Epithelial cell of proximal tubule (primary cell): ENCODE measurements around the gene PROCR. TPM values are rescaled to one million over a fixed set of nuclear protein-coding genes. Genes with fewer than 3 reads are reported as not detected.
"Not testable (repeated sequence)": the region's sequence is repeated elsewhere in the genome, so short reads cannot be mapped to it uniquely, and the experiment has no call there.

Experiments
- DNase-seq: peaks from one replicate; pipeline ENCODE4 v3.0.0-alpha.2; 2011; ENCODE audit warnings: low read depth
- H3K4me3 ChIP-seq: 2 replicates; pipeline ENCODE4 v1.5.1; 2011; ENCODE audit warnings: low read depth, mild to moderate bottlenecking, low read length
- total RNA-seq: library from RNA; depleted of rRNA; stranded (reverse); fragments of >200 nt; gene quantifications from 2 replicates; pipeline ENCODE4 v1.2.3, GENCODE V29; 2015
- TF ChIP-seq, protein P1 (sequence below): conservative IDR thresholded peaks from 2 replicates; pipeline ENCODE4 v1.5.1; 2012; ENCODE audit warnings: low read depth, mild to moderate bottlenecking, low read length

Gene PROCR
- total RNA-seq, 1 donor from 2014 or later, result 39.3 TPM

DNA sequence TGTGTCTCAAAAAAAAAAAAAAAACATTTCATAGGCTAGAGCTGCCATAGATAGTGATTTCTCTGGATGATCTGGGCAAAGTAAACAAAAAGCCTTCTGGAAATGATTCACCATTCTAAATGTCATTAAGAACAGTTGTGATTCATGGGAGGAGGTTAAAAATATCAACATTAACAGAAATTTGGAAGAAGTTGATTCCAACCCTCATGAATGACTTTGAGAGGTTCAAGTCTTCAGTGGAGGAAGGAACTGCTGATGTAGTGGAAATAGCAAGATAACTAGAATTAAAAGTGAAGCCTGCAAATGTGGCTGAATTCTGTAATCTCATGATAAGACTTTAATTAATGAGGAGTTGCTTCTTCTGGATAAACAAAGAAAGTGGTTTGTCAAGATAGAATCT is 27.9 kb downstream of the PROCR start:
- TF ChIP-seq, protein P1, sequence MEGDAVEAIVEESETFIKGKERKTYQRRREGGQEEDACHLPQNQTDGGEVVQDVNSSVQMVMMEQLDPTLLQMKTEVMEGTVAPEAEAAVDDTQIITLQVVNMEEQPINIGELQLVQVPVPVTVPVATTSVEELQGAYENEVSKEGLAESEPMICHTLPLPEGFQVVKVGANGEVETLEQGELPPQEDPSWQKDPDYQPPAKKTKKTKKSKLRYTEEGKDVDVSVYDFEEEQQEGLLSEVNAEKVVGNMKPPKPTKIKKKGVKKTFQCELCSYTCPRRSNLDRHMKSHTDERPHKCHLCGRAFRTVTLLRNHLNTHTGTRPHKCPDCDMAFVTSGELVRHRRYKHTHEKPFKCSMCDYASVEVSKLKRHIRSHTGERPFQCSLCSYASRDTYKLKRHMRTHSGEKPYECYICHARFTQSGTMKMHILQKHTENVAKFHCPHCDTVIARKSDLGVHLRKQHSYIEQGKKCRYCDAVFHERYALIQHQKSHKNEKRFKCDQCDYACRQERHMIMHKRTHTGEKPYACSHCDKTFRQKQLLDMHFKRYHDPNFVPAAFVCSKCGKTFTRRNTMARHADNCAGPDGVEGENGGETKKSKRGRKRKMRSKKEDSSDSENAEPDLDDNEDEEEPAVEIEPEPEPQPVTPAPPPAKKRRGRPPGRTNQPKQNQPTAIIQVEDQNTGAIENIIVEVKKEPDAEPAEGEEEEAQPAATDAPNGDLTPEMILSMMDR, result no peak
- no peak for DNase-seq
- H3K4me3 ChIP-seq, result no peak overlapping the region

DNA sequence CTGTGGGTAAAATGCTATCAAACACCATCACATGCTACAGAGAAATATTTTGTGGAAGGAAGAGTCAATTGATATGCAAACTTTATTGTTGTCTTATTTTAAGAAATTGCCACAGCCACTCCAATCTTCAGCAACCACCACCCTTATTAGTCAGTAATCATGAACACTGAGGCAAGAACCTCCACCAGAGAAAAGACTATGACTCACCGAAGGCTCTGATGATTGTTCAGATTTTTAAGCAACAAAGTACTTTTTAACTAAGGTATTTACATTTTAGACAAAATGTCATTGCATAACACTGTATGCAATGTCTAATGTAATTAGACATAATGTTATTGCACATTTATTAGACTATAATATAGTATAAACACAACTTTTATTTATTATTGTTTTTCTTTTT is 28.4 kb downstream of the PROCR start:
- no peak overlapping the region for H3K4me3 ChIP-seq
- TF ChIP-seq, protein P1, result no peak
- DNase-seq, result peak; percentile 47

GRCh38 chr20:35201467-35201866 is 29.6 kb downstream of the PROCR start:
- DNase-seq, H3K4me3 ChIP-seq: not testable (repeated sequence)

- TF ChIP-seq, protein P1, result no peak
- no peak overlapping the region for H3K4me3 ChIP-seq
- DNase-seq, result no peak
Observed at GRCh38 chr20:35206802-35207201, 34.9 kb downstream of the PROCR start.

DNA sequence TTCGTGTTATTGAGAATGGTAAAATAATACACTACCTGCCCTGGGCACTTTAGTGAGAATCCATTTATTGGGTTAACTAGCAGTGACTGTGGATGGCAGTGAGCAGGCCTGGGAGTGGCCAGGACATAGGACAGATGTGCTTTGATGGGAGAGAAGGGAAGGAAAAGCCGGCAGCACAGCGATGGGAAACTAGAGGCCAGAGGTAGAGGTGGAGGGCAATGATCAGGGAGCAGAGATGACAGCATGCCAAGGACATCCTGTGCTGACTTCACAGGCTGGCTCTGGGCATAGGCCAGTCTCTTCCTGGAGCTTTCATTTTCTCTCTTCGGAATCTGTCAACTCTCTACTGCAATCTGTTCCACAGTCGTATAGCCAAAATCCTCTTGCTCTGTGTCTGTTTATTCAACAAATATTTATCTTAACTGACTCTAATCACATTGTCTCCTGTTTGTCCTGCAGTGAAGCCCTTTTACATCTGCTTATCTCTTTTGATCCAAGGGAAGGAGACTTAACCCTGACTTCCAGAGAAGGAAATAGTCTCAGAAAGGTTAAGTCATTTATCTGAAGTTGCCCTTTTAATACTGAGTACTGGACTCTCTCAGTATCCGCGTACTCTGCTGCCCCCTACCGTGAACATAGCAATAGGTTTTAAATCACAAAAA is 36.2 kb downstream of the PROCR start:
- H3K4me3 ChIP-seq, result peak overlapping the region; percentile 40

GRCh38 chr20:35215066-35215956 is 43.4 kb downstream of the PROCR start:
- TF ChIP-seq, protein P1, result no peak
- no peak overlapping the region for H3K4me3 ChIP-seq
- peak; percentile 3 for DNase-seq

More for the DNA sequence above, 36.2 kb downstream of the PROCR start:
- DNase-seq, result peak; percentile 52
- TF ChIP-seq, protein P1, result peak; percentile 88

DNA sequence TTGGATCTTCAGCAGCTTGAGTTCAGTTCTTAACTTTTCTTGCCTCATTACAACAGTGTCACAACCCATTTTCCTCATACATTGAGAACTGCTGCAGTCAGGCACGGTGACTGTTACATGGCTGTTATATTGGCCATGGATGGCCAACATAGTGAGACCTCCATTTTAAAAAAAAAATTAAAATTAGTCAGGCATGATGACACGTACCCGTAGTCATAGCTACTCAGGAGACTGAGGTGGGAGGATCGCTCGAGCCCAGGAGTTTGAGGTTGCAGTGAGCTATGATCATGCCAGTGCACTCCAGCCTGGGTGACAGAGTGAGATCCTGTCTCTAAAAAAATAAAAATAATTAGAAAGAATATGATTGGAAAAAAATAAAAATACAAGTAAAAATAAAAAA is 44.7 kb downstream of the PROCR start:
- TF ChIP-seq, protein P1, result no peak
- H3K4me3 ChIP-seq, result no peak overlapping the region
- DNase-seq, result no peak
